GM12864 (cell line): ENCODE data around the gene KLHL35.

Source experiments
- DNase-seq: peaks from one replicate; pipeline ENCODE4 v3.0.0-alpha.2; 2011; ENCODE audit warnings: low read depth
- H3K4me3 ChIP-seq: 2 replicates; pipeline ENCODE4 v1.5.1; 2011; ENCODE audit warnings: mild to moderate bottlenecking, low read depth, low read length, control low read depth
- TF ChIP-seq, protein P1 (sequence below): IDR thresholded peaks from 2 replicates; pipeline ENCODE4 v1.5.1; 2011; ENCODE audit warnings: low read depth, mild to moderate bottlenecking, moderate library complexity, low read length, control low read depth, inconsistent platforms; ENCODE audit errors: missing control alignments

The KLHL35 gene

DNA sequence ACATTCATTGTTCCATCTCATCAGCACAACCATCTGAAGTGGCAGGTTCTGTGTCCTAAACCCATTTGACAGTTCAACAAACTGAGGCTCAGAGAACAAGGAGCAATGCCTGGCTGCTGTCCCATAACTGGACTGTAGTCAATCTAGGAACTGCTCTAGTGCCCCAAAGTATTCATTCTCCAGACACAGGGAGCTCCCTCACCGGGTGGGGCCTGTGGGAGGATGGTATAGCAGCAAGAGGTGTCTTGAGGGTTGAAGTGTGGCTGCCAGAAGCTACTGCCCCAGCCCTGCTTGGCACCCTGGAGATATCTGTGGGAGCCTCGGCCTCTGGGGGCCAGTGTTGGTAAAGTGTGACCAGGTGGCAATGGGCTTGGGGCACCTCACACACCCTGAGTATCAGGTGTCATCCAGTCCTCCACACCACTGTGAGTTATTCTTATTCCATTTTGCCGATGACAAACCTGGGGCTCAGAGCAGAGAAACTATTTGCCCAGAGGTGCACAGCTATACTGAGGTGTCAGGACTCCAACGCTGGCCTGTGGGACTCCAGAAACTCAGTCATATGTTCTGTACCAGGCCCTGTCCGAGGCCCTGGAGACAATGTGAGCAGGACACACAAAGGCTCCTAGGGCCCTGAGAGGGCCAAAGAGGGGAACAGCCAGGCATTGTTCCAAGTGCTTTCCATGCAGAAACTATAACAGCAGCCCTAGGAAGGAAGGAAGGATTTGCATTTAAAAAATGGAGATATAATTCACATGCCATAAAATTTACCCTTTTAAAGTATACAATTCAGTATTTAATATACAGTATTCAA, 46.0 kb upstream of the KLHL35 start:
- no peak overlapping the region for H3K4me3 ChIP-seq
- DNase-seq = no peak
- TF ChIP-seq, protein P1, sequence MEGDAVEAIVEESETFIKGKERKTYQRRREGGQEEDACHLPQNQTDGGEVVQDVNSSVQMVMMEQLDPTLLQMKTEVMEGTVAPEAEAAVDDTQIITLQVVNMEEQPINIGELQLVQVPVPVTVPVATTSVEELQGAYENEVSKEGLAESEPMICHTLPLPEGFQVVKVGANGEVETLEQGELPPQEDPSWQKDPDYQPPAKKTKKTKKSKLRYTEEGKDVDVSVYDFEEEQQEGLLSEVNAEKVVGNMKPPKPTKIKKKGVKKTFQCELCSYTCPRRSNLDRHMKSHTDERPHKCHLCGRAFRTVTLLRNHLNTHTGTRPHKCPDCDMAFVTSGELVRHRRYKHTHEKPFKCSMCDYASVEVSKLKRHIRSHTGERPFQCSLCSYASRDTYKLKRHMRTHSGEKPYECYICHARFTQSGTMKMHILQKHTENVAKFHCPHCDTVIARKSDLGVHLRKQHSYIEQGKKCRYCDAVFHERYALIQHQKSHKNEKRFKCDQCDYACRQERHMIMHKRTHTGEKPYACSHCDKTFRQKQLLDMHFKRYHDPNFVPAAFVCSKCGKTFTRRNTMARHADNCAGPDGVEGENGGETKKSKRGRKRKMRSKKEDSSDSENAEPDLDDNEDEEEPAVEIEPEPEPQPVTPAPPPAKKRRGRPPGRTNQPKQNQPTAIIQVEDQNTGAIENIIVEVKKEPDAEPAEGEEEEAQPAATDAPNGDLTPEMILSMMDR = no peak

DNA sequence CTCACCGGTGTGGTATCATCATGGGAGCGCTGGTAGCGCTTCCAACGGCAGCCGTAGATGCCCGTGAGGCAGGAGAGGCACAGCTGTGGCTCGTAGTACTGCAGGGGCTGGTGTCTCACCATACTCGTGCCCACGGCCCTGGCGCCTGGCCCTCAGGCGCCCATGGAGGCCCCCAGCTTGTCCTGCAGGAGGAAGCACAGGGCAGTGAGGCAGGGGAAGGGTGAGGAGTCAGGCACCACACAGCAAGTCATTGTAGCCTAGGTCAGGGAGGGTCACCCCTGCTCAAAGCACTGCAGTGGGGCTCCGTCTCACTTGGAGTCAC, 44.6 kb upstream of the KLHL35 start:
- DNase-seq = no peak
- no peak overlapping the region for H3K4me3 ChIP-seq
- TF ChIP-seq, protein P1 = no peak

- DNase-seq = no peak
Measured at GRCh38 chr11:75476739-75477613, 44.0 kb upstream of the KLHL35 start.

DNA sequence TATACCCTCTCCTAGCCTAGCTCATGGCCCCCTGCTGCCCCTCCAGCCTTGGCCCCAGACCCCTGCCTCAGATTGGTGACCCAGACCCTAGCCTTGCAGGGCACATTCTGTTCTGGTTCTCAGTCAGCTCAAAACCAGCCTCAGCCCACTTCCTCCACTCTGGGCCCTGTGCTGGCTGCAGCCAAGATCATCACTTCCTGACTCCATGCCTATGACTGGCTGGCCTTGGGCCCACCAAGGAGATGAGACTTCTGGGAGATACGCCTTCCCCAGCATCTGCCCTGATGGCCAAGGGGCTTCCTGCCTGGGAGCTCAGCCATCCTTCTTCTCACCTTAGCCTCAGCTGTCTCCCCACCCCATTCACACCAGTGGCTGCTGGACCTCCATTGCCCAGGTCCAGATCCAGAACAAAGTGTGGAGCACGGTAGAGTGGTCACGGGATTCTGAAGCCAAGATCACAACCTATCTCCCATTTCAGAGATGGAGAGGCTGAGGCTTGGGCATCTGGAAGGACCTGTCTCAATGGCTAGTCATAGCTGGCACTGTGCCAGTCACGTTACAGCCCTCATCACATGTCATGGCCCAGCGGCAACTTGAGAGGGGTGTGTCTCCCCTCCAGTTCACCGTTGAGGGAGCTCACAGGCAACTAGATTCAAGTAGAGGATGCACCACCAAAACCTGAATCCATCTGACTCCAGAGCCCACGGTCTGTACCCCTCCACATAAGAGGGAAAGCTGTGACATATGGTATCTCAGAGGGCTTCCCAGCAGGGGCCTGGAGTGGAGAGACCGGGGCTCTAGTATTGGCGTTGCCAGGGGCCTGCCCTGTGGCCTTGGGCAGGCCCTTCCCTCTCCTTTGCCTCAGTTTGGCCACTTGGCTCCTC, 43.0 kb upstream of the KLHL35 start:
- DNase-seq = no peak
- H3K4me3 ChIP-seq = no peak overlapping the region
- TF ChIP-seq, protein P1 = no peak

More at GRCh38 chr11:75476739-75477613, 44.0 kb upstream of the KLHL35 start:
- H3K4me3 ChIP-seq = no peak overlapping the region
- TF ChIP-seq, protein P1 = no peak

DNA sequence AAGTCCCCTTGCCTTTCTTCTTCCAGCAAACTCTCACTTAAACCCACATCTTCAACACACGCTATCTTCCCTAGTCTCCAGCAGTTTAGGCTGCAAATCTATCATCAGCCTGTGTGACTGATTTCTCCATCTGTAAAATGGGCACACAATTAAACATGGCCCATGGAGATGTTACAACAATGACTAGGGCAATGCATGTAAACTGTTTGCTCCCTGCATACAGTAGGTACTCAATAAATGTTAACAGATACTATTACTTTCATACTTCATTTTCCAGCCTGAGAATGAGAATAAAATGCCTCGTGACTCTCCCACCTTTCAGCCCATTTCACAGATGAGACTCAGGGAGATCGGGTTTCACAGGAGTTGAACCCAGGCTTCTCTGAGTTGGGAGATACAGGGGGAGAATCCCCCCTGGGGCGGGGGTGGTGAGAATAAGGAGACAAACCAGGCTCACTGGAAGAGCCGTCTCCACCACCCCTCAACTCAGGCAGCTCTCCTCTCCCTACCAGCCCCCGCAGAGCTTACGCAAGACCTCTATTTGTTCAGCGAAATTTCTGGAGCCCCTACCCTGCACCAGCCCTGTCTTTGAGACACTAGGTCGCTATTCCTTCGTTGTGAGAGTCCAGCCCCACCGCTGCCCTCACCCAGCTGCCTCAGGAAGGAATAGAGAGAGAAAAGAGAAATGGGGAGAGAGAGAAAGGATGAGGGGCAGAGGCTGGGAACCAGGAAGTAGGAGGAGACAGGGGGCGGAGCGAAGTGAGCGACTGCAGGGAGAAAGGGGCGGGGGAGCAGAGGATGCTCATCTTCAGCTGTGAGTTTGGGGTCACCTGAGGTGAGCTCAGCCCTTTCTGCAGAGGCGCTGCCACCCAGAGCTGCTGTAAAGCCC, 42.1 kb upstream of the KLHL35 start:
- TF ChIP-seq, protein P1 = no peak
- no peak overlapping the region for H3K4me3 ChIP-seq

GRCh38 chr11:75474240-75474639, 41.2 kb upstream of the KLHL35 start:
- TF ChIP-seq, protein P1 = no peak
- DNase-seq = no peak
- no peak overlapping the region for H3K4me3 ChIP-seq

More for the DNA sequence above, 42.1 kb upstream of the KLHL35 start:
- DNase-seq = no peak
